ENCODE results near the gene ARID3C.
A peak's percentile ranks its signal among the peaks of the same experiment; 100 is the strongest.
"Not testable (repeated sequence)": the region's sequence is repeated elsewhere in the genome, so short reads cannot be mapped to it uniquely, and the experiment has no call there.

The ARID3C gene

DNA sequence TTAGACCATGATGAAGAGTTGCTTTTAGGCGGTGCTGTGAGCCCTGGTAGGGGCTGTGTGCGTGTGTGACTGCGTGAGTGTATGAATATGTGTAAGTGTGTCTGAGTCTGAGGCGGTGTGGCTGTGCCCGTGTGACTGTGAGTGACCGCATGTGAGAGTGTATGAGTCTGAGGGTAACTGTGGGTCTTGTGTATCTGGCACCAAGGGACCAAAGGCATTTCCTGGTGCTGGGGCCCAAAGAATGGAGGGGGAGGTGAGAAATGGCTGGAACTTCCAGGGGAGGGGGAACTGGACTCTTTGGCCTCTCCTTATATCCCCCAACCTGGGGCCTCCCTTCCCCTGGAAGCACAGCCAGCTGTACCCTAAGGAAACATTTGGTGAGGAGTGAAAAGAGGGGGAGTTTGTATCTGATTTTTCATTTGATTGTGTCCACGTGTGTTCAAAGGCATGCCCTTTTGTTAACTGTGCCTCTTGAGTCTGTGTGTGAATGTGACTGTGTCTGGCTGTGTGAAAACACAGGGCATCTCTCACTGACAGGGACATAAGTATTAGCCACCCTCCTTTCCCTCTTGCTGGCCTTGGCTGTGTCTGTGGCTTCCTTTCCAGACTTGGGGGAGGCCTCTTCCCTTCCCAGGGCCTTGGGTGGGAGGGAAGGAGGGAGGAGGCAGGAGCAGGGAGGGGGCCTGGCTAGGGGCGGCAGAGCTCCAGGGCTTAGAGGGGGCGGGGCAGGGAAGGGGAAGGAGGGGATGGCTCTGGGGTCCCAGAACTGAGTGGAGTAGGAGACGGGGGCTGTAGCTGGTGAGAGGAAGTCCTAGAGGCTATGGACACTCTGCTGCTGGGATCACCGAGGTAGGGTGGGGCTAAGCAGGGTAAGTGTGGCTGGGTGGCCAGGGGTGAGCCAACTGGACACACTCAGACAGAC lies 24.5 kb upstream of the ARID3C start:
- no peak overlapping the region for H3K4me3 ChIP-seq (ENCODE audit: low read length)
- no peak for DNase-seq (ENCODE audit: low read depth, low spot score)

GRCh38 chr9:34652602-34653000 lies 23.7 kb upstream of the ARID3C start:
- DNase-seq (ENCODE audit: low read depth, low spot score) = no peak
- no peak overlapping the region for H3K4me3 ChIP-seq (ENCODE audit: low read length)

DNA sequence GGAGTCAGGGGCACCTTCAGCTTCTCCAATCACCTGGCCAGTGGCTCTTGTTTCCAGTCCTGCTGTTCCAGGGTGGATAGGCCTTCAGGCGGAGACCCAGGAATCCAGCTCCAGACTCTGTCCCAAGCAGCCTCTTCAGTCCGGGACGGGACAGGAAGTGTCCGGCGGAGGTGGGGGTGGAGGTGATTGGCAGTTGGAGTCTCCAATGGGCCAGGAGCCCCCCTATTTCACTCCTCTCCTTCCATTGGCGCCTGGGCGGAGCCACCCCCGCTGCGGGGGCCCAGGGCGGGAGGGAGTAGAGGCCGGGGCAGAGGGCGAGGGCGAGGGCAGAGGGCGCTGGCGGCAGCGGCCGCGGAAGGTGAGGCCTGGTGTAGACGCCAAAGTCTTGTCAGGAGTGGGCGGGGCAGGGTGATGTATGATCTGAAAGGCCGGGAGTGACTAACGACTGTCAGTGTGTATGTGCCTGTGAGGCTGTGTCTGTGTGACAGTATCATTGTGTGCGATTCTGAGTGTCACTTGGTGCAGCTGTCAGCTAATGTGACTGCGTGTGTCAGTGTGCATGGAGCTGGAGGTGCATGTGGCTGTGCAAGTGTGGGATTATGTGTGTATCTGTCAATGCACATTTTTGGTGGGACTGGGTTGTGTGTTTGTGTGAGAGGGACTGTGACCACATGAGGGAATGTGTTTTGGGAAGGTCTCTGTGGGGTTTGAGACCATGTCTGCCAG lies 23.2 kb upstream of the ARID3C start, which contains the start of gene IL11RA:
Gene IL11RA, plus strand, starts transcription at position 310 of the 726 bp plus-strand sequence. CDS start 3,033 bp downstream, outside the sequence.
- no peak within 1 kb of the TSS for H3K4me3 ChIP-seq (ENCODE audit: low read length)
- no peak for DNase-seq (ENCODE audit: low read depth, low spot score)

GRCh38 chr9:34651321-34651720 lies 22.5 kb upstream of the ARID3C start:
- H3K4me3 ChIP-seq (ENCODE audit: low read length) = no peak overlapping the region
- DNase-seq (ENCODE audit: low read depth, low spot score) = no peak

DNA sequence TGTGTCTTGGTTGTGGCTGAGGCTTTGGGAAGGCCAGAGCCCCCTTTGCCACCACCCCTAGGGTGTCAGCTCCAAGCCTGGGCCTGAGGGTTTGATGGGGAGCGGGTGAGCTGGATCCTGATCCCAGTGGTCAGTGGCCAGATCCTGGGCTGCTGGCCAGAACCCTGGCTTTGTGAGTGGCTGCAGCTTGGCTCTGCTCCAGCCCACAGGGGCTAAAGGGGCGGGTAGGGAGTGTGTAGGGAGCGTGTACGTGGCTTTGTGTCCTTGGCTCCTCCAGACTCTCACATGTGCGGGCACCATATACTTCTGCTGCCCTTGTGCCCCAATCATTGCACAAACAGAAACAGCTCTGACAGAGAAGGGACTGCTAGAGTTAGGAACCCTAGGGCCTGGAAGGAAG lies 21.9 kb upstream of the ARID3C start:
- no peak for DNase-seq (ENCODE audit: low read depth, low spot score)
- H3K4me3 ChIP-seq (ENCODE audit: low read length) = no peak overlapping the region

DNA sequence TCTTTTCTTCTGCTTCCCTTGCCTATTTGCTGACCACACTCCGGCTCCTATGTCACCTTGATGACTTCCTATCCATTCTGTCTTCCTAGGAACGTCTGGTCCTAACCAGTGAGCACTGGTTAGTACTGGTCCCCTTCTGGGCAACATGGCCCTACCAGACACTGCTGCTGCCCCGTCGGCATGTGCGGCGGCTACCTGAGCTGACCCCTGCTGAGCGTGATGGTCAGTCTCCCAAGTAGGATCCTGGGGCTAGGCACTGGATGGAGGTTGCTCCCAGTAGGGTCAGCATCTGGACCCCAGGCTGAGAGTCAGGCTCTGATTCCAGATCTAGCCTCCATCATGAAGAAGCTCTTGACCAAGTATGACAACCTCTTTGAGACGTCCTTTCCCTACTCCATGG lies 19.8 kb upstream of the ARID3C start:
- no peak for DNase-seq (ENCODE audit: low read depth, low spot score)
- no peak overlapping the region for H3K4me3 ChIP-seq (ENCODE audit: low read length)

DNA sequence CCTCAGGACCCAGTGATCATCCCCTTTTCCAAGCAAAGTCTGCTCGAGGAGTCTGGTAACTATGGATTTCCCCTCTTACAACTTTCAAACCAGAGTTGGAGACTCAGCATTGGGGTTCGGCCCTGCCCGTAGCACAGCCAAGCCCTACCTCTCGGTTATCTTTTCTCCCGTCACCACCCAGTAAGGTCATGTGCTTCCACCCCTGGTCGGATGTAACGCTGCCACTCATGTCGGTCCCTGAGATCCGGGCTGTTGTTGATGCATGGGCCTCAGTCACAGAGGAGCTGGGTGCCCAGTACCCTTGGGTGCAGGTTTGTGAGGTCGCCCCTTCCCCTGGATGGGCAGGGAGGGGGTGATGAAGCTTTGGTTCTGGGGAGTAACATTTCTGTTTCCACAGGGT lies 18.8 kb upstream of the ARID3C start:
- peak overlapping the region; percentile 93 for H3K4me3 ChIP-seq (ENCODE audit: low read length)
- no peak for DNase-seq (ENCODE audit: low read depth, low spot score)

DNA sequence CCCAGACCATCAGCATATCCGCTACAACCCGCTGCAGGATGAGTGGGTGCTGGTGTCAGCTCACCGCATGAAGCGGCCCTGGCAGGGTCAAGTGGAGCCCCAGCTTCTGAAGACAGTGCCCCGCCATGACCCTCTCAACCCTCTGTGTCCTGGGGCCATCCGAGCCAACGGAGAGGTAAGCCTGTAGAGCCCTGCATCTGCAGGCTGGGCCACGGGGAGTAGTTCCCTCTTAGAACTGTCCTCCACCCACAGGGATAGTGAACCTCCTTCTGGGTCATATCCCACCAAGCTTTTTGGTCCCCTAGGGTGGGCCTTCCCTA lies 18.2 kb upstream of the ARID3C start:
- no peak for DNase-seq (ENCODE audit: low read depth, low spot score)
- H3K4me3 ChIP-seq (ENCODE audit: low read length) = peak overlapping the region; percentile 93

DNA sequence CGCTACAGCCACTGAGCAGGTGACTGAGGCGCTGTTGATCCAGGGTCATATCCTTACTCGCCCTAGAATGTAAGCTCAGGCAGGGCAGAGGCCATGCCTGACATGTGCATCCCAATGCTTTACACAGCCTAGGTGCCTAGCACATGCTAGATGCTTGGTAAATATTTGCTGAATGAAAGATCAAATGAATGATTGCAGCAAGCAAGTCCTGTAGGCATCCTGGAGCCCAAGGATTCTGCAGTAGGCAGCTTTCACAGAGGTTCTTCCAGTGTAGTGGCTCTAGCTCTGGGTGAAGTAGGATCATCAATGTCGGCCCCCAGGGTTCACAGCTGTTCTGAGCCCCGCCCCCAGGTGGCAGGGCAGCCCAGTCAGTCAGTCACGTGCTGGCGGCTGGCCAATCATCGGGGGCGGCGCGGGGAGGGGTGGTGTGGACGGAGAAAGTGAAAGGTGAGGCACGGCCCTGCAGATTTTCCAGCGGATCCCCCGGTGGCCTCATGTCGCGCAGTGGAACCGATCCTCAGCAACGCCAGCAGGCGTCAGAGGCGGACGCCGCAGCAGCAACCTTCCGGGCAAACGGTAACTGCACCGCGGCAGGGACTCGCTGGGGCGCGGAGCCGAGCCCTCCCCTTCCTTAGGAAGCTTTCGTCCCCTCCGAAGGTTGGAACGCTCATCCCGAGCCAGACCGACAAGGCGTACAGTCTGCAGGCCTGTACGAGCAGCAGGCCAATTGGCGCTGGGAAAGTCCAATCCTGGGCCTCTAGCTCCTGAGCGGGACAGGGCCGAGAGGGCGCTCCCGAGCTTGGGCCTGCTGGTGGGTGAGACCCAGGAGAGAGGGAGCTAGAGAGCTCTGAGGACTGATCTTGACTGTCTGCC lies 17.6 kb upstream of the ARID3C start, which contains the start of gene GALT:
Gene GALT, plus strand, starts transcription at position 465 of the 873 bp plus-strand sequence. Its CDS starts 30 bp downstream, at position 495.
- peak within 1 kb of the TSS; percentile 93 for H3K4me3 ChIP-seq (ENCODE audit: low read length)

DNA sequence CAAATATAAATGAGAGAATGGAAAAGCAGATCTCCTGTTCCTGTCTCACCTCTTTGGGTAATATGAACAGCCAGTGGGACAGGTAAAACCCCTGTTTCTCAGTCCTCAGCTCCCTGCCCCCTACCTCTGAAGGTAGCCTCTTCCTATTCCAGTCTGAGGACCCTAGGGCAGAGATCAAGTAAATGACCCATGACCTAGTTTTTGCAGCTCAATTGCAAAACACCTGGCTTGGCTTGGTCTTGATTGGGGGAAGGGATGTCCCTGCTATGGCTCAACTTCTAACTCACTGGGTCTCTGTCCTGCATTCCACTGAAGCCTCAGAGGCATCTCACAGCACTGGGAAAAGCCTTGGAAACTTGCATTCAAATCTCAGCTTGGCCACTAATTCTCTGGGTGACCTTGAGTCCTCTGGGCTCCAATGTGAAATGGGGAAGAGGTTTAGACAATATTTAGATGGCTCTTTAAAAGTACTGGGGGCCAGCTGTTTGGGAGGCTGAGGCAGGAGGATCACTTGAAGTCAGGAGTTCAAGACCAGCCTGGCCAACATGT lies 16.0 kb upstream of the ARID3C start:
- no peak for DNase-seq (ENCODE audit: low read depth, low spot score)
- H3K4me3 ChIP-seq (ENCODE audit: low read length) = no peak overlapping the region

More for the DNA sequence above, 17.6 kb upstream of the ARID3C start, which contains the start of gene GALT:
- DNase-seq (ENCODE audit: low read depth, low spot score) = peak; percentile 72

DNA sequence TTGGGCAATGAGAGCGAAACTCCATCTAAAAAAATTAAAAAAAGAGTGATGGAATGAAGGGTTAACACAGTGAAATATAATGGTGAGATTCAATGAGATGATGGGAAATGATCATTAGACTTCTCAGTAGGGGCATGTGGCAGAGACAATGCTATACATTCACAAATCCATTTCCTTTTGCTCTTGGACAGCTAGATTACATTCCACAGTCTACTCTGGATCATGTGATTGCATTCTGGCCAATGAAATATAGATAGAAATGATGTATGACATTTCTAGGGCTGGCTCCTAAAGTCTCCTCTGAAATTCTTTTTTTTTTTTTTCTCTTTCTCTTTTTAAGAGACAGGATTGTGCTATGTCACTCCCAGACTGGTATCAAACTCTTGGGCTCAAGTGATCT lies 13.8 kb upstream of the ARID3C start:
- H3K4me3 ChIP-seq (ENCODE audit: low read length) = no peak overlapping the region
- DNase-seq (ENCODE audit: low read depth, low spot score) = no peak

GRCh38 chr9:34639322-34639721 lies 10.5 kb upstream of the ARID3C start:
- not testable (repeated sequence) for DNase-seq (ENCODE audit: low read depth, low spot score); H3K4me3 ChIP-seq (ENCODE audit: low read length)

- DNase-seq (ENCODE audit: low read depth, low spot score) = no peak
- peak overlapping the region; percentile 91 for H3K4me3 ChIP-seq (ENCODE audit: low read length)
These were observed 9.2 kb upstream of the ARID3C start for GRCh38 chr9:34638138-34638445.

- peak within 1 kb of the TSS; percentile 91 for H3K4me3 ChIP-seq (ENCODE audit: low read length)
- DNase-seq (ENCODE audit: low read depth, low spot score) = peak; percentile 89
These were observed 8.7 kb upstream of the ARID3C start, which contains the start of gene SIGMAR1 for GRCh38 chr9:34637356-34638137. TSS of gene SIGMAR1 (minus strand) at chr9:34637787. CDS start at chr9:34637697, 90 bp downstream.

DNA sequence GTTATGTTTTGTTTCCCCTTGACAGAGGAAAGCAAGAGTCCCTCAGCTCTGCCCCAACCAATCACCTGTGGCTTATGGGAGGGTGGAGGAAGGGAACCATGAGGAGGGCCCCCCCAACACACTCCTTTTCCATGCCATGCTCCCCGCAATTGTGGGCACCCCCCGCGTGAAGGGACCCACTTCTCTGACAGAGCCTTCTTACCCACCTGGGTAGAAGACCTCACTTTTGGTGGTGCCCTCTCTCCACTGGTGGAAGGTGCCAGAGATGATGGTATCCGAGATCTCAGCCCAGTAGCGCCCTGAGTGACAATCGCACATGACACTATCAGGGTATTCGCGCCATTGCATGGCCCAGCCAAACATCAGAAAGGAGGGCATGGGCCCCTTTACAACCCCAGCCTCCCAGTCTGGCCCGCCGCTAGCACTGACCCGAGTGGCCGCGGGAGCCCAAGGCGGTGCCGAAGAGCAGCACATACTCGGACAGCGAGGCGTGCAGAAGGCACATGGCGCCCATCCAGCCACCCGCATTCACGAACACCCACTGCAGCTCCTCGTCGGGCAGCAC lies 8.0 kb upstream of the ARID3C start:
- no peak for DNase-seq (ENCODE audit: low read depth, low spot score)
- peak overlapping the region; percentile 91 for H3K4me3 ChIP-seq (ENCODE audit: low read length)

DNA sequence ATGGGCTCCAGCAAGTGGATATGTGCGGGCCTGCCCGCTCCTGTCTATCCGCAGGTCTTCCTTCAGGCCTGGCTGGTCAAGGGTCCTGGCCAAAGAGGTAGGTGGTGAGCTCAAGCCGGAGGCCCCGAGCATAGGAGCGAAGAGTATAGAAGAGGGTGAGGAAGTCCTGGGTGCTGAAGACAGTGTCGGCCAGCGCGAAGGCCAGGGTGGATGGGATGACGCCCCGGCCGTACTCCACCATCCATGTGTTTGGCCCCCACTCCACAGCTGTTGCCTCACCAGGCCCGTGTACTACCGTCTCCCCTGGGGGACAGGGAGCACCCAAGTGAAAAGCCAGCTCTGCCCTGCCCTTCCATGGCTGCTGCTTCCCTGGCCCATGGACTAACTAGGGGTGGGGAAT lies 6.7 kb upstream of the ARID3C start:
- DNase-seq (ENCODE audit: low read depth, low spot score) = no peak
- H3K4me3 ChIP-seq (ENCODE audit: low read length) = no peak overlapping the region

- no peak for DNase-seq (ENCODE audit: low read depth, low spot score)
- no peak overlapping the region for H3K4me3 ChIP-seq (ENCODE audit: low read length)
These were observed 5.8 kb upstream of the ARID3C start for GRCh38 chr9:34634551-34635248.
